Endothelial cell (in vitro differentiated cells): ENCODE measurements around the gene MAGEE2. TPM values are rescaled to one million over a fixed set of nuclear protein-coding genes. Genes with fewer than 3 reads are reported as not detected.

Experiments
- DNase-seq: peaks from one replicate; pipeline ENCODE4 v3.0.0; 2021; ENCODE audit warnings: low spot score
- H3K27ac Mint-ChIP-seq: one replicate; pipeline ENCODE4 v1.8.0; 2021; ENCODE audit warnings: mixed read lengths, inconsistent platforms; ENCODE audit not compliant: unreplicated experiment
- H3K27me3 Mint-ChIP-seq: one replicate; pipeline ENCODE4 v1.8.0; 2021; ENCODE audit warnings: mild to moderate bottlenecking, moderate library complexity, mixed read lengths, inconsistent platforms; ENCODE audit not compliant: unreplicated experiment
- H3K36me3 Mint-ChIP-seq: one replicate; pipeline ENCODE4 v1.8.0; 2021; ENCODE audit warnings: mild to moderate bottlenecking, low read depth, mixed read lengths, inconsistent platforms; ENCODE audit not compliant: unreplicated experiment
- H3K4me1 Mint-ChIP-seq: one replicate; pipeline ENCODE4 v1.8.0; 2021; ENCODE audit warnings: mild to moderate bottlenecking, mixed read lengths, inconsistent platforms; ENCODE audit not compliant: unreplicated experiment
- H3K4me3 Mint-ChIP-seq: one replicate; pipeline ENCODE4 v1.8.0; 2021; ENCODE audit warnings: mild to moderate bottlenecking, mixed read lengths, inconsistent platforms; ENCODE audit not compliant: unreplicated experiment
- H3K9me3 Mint-ChIP-seq: one replicate; pipeline ENCODE4 v1.8.0; 2021; ENCODE audit warnings: mixed read lengths, inconsistent platforms; ENCODE audit not compliant: unreplicated experiment
- total RNA-seq: library from RNA; stranded (reverse); fragmentation: NEBNext Ultra II Directional; extraction: Animal tissue kit (Norgen Biotek cat#: 25700); gene quantifications from one replicate; pipeline ENCODE4 v1.2.1, GENCODE V29; 2021; ENCODE audit not compliant: unreplicated experiment
- TF ChIP-seq, protein P1 (sequence below): fragments of 200-600 bp; sonication (generic); IDR thresholded peaks from one replicate; pipeline ENCODE4 v1.5.0; 2021; ENCODE audit warnings: antibody characterized with exemption; ENCODE audit not compliant: unreplicated experiment

Gene MAGEE2
- total RNA-seq, 1 donor from 2014 or later: not detected

GRCh38 chrX:75746891-75747639 lies 38.0 kb downstream of the MAGEE2 start:
- Mint-ChIP-seq H3K36me3 (peaks cover 24% of the 10 kb centered on the region), H3K9me3 (peaks cover 9% of the 10 kb centered on the region), H3K27me3 (no peaks in the 10 kb centered on the region), H3K4me1 (no peaks in the 10 kb centered on the region), H3K27ac (peak overlapping the region; percentile 36), H3K4me3 (peak overlapping the region; percentile 89)
- DNase-seq: peak; percentile 37
- TF ChIP-seq, protein P1, sequence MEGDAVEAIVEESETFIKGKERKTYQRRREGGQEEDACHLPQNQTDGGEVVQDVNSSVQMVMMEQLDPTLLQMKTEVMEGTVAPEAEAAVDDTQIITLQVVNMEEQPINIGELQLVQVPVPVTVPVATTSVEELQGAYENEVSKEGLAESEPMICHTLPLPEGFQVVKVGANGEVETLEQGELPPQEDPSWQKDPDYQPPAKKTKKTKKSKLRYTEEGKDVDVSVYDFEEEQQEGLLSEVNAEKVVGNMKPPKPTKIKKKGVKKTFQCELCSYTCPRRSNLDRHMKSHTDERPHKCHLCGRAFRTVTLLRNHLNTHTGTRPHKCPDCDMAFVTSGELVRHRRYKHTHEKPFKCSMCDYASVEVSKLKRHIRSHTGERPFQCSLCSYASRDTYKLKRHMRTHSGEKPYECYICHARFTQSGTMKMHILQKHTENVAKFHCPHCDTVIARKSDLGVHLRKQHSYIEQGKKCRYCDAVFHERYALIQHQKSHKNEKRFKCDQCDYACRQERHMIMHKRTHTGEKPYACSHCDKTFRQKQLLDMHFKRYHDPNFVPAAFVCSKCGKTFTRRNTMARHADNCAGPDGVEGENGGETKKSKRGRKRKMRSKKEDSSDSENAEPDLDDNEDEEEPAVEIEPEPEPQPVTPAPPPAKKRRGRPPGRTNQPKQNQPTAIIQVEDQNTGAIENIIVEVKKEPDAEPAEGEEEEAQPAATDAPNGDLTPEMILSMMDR: no peak
